NCI-H1436 (cell line): ENCODE results near the gene PBXIP1.
"Not testable (repeated sequence)": the region's sequence is repeated elsewhere in the genome, so short reads cannot be mapped to it uniquely, and the experiment has no call there.

Source experiments
- DNase-seq: peaks from one replicate; lab custom pipeline; 2025; lab: John Stamatoyannopoulos, UW

PBXIP1 gene, protein sequence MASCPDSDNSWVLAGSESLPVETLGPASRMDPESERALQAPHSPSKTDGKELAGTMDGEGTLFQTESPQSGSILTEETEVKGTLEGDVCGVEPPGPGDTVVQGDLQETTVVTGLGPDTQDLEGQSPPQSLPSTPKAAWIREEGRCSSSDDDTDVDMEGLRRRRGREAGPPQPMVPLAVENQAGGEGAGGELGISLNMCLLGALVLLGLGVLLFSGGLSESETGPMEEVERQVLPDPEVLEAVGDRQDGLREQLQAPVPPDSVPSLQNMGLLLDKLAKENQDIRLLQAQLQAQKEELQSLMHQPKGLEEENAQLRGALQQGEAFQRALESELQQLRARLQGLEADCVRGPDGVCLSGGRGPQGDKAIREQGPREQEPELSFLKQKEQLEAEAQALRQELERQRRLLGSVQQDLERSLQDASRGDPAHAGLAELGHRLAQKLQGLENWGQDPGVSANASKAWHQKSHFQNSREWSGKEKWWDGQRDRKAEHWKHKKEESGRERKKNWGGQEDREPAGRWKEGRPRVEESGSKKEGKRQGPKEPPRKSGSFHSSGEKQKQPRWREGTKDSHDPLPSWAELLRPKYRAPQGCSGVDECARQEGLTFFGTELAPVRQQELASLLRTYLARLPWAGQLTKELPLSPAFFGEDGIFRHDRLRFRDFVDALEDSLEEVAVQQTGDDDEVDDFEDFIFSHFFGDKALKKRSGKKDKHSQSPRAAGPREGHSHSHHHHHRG

DNA sequence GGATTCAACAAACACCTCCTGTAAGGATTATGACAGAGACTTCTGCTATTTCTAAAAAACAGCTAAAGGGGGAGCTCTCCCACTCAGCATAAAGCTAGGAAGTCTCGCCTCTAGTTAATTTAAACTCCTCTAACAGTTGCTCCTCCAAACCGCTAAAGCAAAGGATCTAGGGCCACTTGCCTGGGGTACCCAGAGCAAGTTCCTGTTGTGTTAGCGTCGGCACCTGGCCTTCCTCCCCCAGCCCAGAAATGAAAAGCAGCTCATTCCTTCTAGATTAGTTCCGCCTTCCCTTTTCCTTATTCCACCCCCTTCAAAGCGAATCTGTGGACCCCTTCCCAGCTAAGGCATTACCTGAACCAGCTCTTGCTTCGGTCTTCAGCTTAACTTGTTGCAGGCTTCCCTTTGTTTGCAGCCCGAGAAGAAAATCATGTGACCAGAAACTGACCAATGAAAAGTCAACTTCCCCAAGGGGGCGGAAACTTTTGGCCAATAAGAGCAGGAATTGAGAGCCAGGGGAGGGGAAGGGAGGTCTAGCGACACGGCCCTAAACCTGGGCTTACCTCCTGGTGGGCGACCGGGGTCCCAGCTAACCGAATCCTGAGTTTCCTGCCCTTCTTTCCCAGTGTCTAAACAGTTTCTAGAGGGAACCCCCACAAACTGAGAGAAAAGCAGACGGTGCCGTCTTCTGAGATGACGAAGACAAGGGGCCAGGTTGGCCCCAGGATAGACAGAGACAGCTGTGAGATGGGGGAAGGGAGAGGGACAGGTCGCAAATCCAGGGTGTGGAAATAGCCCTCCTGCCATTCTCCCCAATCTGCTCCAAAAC is at the start of gene PBXIP1:
Gene PBXIP1, minus strand, starts transcription at position 382 of the 826 bp plus-strand sequence. CDS start 2,378 bp downstream, outside the sequence.
- DNase-seq, result peak; percentile 85

DNA sequence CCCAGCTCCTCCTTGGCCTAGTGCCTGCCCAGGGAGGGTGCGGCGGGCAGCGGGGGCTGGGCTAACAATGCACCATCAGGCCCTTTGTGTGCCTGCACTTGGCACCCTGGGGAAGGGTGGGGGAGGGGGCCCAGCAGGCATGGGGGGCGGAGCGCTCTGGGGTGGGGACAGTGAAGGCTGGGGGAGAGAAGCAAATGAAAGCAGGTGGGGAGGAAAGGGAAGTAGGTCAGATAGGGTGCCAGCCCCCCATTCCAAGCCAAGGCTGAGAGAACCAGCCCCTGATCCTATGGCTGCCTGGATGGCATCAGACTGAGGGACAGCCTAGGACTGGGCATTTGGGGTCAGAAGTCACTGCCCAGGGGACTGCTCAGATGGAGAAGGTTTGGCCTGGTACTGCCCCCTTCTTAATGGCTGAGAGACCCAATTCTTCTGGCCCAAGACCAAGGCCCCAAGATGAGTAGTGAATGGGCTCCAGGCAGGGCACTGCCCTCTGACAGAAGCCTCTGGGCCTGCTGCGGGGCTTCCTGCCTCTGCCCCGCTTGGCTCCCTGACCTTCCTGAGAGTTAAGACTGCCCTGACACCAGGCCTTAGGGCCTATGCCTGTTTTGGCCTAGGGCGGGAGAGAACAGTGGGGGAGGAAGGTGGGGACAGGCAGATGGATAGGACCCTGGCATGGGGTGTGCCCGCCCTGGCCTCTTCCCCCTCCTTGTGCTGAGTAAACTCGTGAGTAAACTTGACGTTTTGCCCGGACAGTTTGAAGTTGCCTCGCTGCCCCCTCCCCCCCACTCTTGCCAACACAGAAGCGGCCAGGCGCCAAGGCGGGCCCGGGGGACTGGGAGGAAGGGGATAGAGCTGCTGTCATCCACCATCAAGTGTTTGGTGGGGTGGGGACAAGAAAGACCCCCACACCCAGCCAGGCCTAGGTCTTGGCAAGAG is 49.4 kb upstream of the PBXIP1 start:
- no peak for DNase-seq

- no peak for DNase-seq
Observed at GRCh38 chr1:155004352-155005075, 48.6 kb upstream of the PBXIP1 start.

GRCh38 chr1:155003766-155004351 is 48.0 kb upstream of the PBXIP1 start:
- no peak for DNase-seq

- DNase-seq, result no peak
Observed at GRCh38 chr1:155003227-155003765, 47.4 kb upstream of the PBXIP1 start.

GRCh38 chr1:155002464-155003226 is 46.7 kb upstream of the PBXIP1 start, which contains the start of gene ZBTB7B:
TSS of gene ZBTB7B (plus strand) at chr1:155002802. CDS start at chr1:155014661, 11,859 bp downstream.
- no peak for DNase-seq

DNA sequence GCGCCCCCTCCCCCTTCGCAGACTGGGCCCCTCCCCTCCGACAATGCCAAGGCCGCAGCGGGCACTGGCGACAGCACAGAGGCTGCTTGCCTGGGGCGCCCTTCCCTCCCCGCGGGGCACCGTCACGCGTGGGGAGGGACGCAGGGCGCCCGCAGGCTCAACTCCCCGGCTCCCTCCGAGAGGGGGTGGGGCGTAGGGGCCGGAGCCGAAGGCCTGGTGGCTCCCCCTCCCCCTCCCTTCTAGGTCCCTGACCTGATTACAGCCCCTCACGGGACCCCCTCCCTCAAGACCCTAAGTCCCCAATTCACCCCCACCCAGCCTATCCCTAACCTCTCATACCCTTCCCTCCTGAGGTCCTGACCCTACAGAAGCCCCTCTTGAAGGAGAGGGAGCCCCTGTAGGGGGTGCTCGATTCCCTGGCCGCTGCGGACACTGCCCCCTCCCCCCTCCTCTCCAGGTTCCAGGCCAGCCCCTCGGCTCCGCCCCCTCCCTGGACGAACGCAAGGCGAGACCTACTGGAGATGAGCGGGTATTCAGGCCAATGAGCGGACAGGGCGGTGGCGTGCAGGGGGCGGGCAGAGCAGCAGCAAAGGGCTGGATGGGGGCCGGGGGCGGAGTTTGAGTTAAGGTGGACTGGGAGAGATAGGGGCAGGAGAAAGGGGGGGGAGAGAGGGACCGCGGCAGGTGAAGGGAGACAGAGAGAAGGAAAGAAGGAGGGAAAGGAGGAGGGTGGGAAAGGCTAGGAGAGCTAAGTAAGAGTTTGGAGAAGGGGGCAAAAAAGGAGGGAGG is 46.0 kb upstream of the PBXIP1 start:
- peak; percentile 96 for DNase-seq

- no peak for DNase-seq
Observed at GRCh38 chr1:155001425-155001674, 45.5 kb upstream of the PBXIP1 start.

DNA sequence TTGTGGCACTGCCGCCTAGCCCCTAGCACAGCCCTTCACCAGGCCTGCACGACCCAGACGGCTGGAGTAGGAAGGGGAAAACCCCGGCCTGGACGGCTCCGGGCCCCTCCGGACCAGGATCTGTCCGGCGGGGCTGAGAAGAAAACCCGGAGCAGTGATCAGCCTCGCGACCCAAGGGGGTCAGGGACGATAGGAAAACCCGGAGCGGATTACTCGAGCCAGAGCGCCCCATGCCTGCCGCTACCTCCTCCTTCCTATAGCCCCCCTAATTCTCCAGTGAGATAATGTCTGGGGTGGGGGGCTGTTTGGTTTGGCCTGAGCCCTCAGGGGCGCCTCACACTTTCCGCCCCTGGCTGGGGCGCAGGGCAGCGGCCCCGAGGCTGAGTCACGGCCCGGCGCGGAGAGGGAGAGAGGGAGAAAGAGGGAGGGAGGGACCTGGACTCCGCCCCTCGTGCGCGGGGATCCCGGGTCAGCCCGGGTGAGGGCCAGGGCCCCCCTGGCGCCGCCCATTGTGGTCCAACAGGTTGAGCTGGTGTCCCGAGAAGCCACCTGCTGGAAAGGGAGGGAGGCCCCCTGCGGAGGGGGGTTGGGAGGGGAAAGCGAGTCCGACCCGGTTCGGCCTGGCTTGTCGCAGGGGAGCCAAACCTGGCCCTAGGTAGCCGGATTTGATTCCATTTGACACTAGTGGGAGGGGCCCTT is 45.0 kb upstream of the PBXIP1 start:
- peak; percentile 63 for DNase-seq

DNA sequence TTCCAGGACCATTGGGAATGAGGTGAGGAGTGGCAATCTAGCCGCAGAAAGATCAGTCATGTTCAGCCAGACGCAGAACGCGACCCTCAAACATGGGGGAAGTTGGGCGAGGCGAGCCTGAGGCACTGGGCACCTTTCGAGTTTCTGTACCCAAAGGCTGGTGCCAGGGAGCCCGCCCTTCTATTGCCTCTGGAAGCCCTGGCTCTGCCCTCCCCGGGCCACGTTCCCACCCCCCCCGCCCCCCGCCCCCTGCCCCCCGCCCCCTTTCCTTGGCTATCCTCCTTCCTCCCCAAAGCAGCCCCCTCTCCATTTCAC is 44.5 kb upstream of the PBXIP1 start:
- DNase-seq, result no peak

DNA sequence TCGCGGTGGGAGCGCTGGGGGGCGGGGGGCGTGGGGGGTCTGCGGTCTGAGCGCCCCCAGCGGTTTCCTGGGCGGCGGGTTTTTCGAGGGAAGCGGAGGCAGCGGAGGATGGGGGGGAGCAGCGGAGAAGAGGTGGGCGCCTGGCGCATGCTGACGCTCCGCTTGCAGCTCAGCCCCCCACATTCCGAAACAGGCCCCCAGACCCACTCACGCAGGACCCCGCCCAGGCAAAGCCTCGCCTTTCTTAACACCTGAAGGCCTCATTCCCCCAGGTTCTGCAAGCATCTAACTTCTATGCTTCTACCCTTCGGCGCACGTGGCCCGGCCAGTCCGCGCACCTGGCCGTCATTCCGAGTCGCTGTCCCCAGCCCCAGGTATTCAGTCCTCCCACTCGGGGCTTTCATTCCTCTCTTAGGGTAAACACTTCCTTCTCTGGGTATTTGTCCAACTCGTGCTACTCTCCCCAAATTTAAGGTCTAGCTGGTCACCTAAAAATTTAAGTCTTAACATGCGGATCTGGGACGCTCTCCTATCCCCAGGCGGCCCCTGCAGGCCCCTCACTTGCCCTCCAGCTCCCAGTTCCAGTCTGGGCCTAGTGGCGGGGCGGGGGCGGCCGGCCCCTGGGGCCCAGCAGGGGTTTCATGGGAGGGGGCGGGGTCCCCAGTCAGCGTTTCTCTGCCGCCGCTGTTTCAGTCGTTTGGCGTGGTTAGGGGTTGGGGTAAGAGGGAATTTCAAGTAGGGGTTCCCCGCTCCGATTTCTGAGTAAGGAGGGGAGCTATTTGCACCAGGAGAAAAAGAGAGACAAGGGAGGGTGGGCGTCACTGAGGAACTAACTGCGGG is 43.9 kb upstream of the PBXIP1 start:
- DNase-seq, result no peak

DNA sequence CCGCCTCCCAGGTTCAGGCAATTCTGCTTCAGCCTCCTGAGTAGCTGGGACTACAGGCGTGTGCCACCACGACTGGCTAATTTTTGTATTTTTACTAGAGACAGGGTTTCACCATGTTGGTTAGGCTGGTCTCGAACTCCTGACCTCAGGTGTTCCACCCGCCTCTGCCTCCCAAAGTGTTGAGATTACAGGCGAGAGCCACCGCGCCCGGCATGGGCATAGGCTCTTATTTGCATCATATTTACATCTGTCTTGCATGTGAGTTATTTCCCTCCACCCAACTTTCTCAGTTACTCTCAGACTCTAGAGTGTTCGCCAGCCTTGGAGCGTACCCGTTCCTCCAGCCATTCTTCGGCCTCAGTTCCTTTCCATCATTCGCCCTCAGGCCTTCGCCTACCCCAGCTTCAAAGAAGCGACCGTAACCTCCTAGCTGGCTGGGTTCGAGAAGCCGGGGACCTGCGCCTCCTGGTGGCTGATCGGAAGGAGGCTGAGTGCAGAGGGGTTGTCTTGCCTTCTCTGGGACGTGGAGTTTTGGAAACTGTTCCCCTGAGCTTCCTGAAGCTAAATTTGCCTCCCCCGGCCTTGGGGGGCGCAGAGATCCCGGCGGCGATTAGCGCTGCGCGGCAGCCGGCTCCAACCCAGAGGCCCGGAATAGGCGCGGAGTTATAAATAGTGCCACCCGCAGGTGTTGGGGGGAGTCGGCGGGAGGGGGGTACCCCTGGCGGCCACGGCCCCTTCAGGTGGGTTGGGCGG is 43.1 kb upstream of the PBXIP1 start:
- DNase-seq, result peak; percentile 41

- DNase-seq, result no peak
Observed at GRCh38 chr1:154998201-154998780, 42.4 kb upstream of the PBXIP1 start.

DNA sequence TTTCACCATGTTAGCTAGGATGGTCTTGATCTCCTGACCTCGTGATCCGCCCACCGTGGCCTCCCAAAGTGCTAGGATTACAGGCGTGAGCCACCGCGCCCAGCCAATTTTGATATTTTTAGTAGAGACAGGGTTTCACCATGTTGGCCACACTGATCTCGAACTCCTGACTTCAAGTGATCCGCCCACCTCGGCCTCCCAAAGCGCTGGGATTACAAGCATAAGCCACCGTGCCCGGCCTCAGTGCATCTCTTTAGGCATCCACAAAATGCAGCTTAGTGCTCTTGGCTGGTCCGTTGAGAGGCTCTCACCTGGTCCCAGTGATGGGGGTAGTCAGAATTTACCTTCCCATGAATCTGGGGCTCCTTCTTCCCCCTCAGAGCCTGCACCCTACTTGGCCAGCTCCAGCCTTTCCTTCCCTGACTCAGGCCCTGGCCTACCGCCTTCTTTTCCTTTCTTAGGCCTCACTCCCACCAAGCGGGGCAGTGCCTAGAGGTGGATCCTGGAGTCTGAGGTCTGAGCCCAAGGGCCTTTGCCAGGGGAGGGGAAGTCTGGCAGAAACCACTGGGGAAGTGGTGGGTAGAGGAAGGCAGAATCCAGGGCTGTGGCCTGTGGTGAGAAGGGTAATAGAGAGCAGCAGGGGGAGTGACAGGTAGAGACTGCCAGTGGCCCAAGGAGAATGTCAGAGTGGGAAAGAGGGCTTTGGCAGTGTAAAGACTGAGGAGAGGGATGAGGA is 41.2 kb upstream of the PBXIP1 start:
- no peak for DNase-seq

- not testable (repeated sequence) for DNase-seq
Observed at GRCh38 chr1:154995301-154995983, 39.5 kb upstream of the PBXIP1 start.
